Measurements from ENCODE around the gene FRAS1.
"Not testable (repeated sequence)": the region's sequence is repeated elsewhere in the genome, so short reads cannot be mapped to it uniquely, and the experiment has no call there.

FRAS1 gene

GRCh38 chr4:78517050-78517652 is 460.0 kb downstream of the FRAS1 start:
- no peak for DNase-seq (ENCODE audit: low read depth)

GRCh38 chr4:78518561-78518960 is 461.4 kb downstream of the FRAS1 start:
- DNase-seq (ENCODE audit: low read depth), result no peak

GRCh38 chr4:78519962-78520361 is 462.8 kb downstream of the FRAS1 start:
- DNase-seq (ENCODE audit: low read depth), result no peak

GRCh38 chr4:78520808-78521226 is 463.7 kb downstream of the FRAS1 start:
- no peak for DNase-seq (ENCODE audit: low read depth)

GRCh38 chr4:78524009-78524408 is 466.9 kb downstream of the FRAS1 start:
- no peak for DNase-seq (ENCODE audit: low read depth)

GRCh38 chr4:78525559-78525958 is 468.4 kb downstream of the FRAS1 start:
- DNase-seq (ENCODE audit: low read depth), result no peak

- DNase-seq (ENCODE audit: low read depth), result no peak
These were observed 470.0 kb downstream of the FRAS1 start for GRCh38 chr4:78527103-78527502.

GRCh38 chr4:78527555-78527954 is 470.4 kb downstream of the FRAS1 start:
- DNase-seq (ENCODE audit: low read depth), result no peak

GRCh38 chr4:78528327-78528726 is 471.2 kb downstream of the FRAS1 start:
- no peak for DNase-seq (ENCODE audit: low read depth)

GRCh38 chr4:78529569-78530209 is 472.6 kb downstream of the FRAS1 start:
- peak; percentile 39 for DNase-seq (ENCODE audit: low read depth)

- no peak for DNase-seq (ENCODE audit: low read depth)
These were observed 474.9 kb downstream of the FRAS1 start for GRCh38 chr4:78532046-78532445.

GRCh38 chr4:78533854-78534253 is 476.7 kb downstream of the FRAS1 start:
- DNase-seq (ENCODE audit: low read depth), result no peak

GRCh38 chr4:78534286-78534955 is 477.3 kb downstream of the FRAS1 start:
- no peak for DNase-seq (ENCODE audit: low read depth)

- no peak for DNase-seq (ENCODE audit: low read depth)
These were observed 485.2 kb downstream of the FRAS1 start for GRCh38 chr4:78542373-78542772.

GRCh38 chr4:78543424-78544125 is 486.5 kb downstream of the FRAS1 start:
- no peak for DNase-seq (ENCODE audit: low read depth)

- no peak for DNase-seq (ENCODE audit: low read depth)
These were observed 487.6 kb downstream of the FRAS1 start for GRCh38 chr4:78544678-78545077.

- DNase-seq (ENCODE audit: low read depth), result no peak
These were observed 488.4 kb downstream of the FRAS1 start for GRCh38 chr4:78545275-78546246.

GRCh38 chr4:78547899-78548298 is 490.8 kb downstream of the FRAS1 start:
- not testable (repeated sequence) for DNase-seq (ENCODE audit: low read depth)

- DNase-seq (ENCODE audit: low read depth), result not testable (repeated sequence)
These were observed 491.8 kb downstream of the FRAS1 start for GRCh38 chr4:78548889-78549288.

GRCh38 chr4:78551420-78552351 is 494.6 kb downstream of the FRAS1 start, which contains the start of gene ANXA3:
TSS of gene ANXA3 (plus strand) at chr4:78551770. CDS start at chr4:78554474, 2,704 bp downstream.
- DNase-seq (ENCODE audit: low read depth), result no peak

Data from GM04503 (cell line).